ENCODE data around the gene C11orf52.
"Not testable (repeated sequence)": the region's sequence is repeated elsewhere in the genome, so short reads cannot be mapped to it uniquely, and the experiment has no call there.

C11orf52 gene

GRCh38 chr11:111918390-111919256 is at the start of gene C11orf52:
Gene C11orf52, plus strand, starts transcription at chr11:111918913. Its CDS starts 60 bp downstream, at chr11:111918973.
- no peak for DNase-seq

GRCh38 chr11:111870113-111870512 is 48.6 kb upstream of the C11orf52 start:
- DNase-seq, result no peak

GRCh38 chr11:111870522-111870885 is 48.2 kb upstream of the C11orf52 start:
- no peak for DNase-seq

GRCh38 chr11:111870886-111871692 is 47.6 kb upstream of the C11orf52 start, which contains the start of gene ALG9:
Gene ALG9, minus strand, starts transcription at chr11:111871581. Its CDS starts 99 bp downstream, at chr11:111871482.
- peak; percentile 82 for DNase-seq

GRCh38 chr11:111871693-111872161 is 47.0 kb upstream of the C11orf52 start:
- no peak for DNase-seq

GRCh38 chr11:111878385-111878848 is 40.3 kb upstream of the C11orf52 start:
- peak; percentile 40 for DNase-seq

GRCh38 chr11:111878849-111879636 is 39.7 kb upstream of the C11orf52 start, which contains the start of the genes CFAP68 and FDXACB1:
Gene CFAP68, plus strand, starts transcription at chr11:111879541. Its CDS starts 20 bp downstream, at chr11:111879561.
Gene FDXACB1, minus strand, starts transcription at chr11:111879165. Its CDS starts 33 bp downstream, at chr11:111879132.
- DNase-seq, result peak; percentile 97

- peak; percentile 0 for DNase-seq
These were observed 39.1 kb upstream of the C11orf52 start for GRCh38 chr11:111879637-111879960.

- DNase-seq, result no peak
These were observed 36.5 kb upstream of the C11orf52 start for GRCh38 chr11:111882202-111882601.

GRCh38 chr11:111885053-111885452 is 33.7 kb upstream of the C11orf52 start:
- DNase-seq, result not testable (repeated sequence)

- no peak for DNase-seq
These were observed 32.7 kb upstream of the C11orf52 start for GRCh38 chr11:111886032-111886431.

GRCh38 chr11:111886844-111887243 is 31.9 kb upstream of the C11orf52 start:
- DNase-seq, result no peak

- peak; percentile 73 for DNase-seq
These were observed 13.3 kb upstream of the C11orf52 start for GRCh38 chr11:111905411-111905810.

- no peak for DNase-seq
These were observed 12.0 kb upstream of the C11orf52 start for GRCh38 chr11:111906680-111907079.

GRCh38 chr11:111908639-111909305 is 9.9 kb upstream of the C11orf52 start:
- DNase-seq, result no peak

GRCh38 chr11:111909378-111909777 is 9.3 kb upstream of the C11orf52 start:
- DNase-seq, result no peak

- DNase-seq, result no peak
These were observed 7.8 kb upstream of the C11orf52 start for GRCh38 chr11:111910676-111911562.

GRCh38 chr11:111911563-111912401 is 6.9 kb upstream of the C11orf52 start, which contains the start of gene CRYAB:
Gene CRYAB, minus strand, starts transcription at chr11:111911770. Its CDS starts 46 bp downstream, at chr11:111911724.
- DNase-seq, result peak; percentile 81

- no peak for DNase-seq
These were observed 6.2 kb upstream of the C11orf52 start, which contains the start of gene HSPB2 for GRCh38 chr11:111912535-111912934. Gene HSPB2, plus strand, starts transcription at chr11:111912734. Its CDS starts 96 bp downstream, at chr11:111912830.

All from fibroblast of upper back skin (primary cell).